HG02840 (cell line): ENCODE results near the gene SP110.

ENCODE experiments used
- ATAC-seq: cut with Tn5 transposase; IDR thresholded peaks from one replicate; pipeline ENCODE4 v1.9.1; 2021; ENCODE audit warnings: mild to moderate bottlenecking, moderate library complexity, moderate number of reproducible peaks; ENCODE audit not compliant: unreplicated experiment, low FRiP score

SP110 gene

DNA sequence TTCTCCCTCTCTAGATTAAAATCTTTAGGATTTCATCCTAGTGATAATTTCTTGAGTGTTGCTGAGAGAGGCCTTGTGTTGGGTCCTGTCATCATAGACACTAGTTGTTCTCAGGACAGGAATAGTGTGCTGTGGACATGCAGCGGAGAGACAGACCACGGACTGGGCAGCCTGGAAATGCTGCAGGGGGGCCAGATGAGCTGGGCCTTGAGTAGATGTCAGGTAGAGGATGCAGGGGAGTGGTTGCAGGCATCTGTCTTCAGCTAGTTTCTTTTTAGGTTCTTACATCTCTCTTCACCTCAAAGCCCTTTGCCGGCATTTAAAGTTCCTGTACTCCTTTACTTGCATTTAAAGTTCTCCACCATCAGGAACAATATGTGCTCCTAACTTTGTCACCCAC is 42.8 kb downstream of the SP110 start:
- no peak for ATAC-seq

DNA sequence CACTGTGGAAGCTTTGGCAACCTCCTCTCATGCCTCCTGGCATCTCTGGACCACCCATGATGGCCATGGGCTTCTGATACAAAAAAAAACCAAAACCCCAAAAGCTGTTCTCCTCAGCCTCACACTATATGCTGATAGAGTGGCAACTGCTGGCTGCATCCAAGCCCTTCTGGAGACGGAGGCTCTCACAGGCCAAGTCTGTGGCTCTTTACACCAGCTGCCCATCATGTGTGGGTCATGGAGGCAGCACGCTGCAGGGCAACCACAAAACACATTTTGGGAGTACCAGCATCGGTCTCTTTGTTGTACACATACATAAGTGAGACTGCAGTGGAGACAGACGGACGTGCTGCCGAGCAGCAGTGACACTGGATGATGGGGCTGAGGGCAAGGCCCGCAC is 45.3 kb downstream of the SP110 start:
- no peak for ATAC-seq

DNA sequence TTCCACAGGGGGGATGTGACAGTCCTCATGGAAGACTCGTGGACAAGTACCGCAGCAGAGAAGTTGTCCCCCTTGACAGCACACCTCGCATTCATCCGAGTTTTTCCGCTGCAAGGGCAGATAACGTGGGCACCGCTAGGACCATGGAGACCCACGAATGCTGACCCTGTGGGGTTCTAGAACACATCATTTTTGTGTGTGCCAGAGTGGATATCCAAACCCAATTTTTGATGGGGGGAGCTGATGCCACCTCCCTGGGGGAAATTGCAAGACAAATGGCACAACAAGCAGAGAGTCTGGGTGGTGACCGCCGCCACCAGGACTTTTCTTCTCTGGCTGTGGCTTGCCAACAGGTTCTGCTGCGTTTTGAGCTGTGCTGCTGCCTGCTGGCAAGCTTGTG is 46.9 kb downstream of the SP110 start:
- no peak for ATAC-seq

DNA sequence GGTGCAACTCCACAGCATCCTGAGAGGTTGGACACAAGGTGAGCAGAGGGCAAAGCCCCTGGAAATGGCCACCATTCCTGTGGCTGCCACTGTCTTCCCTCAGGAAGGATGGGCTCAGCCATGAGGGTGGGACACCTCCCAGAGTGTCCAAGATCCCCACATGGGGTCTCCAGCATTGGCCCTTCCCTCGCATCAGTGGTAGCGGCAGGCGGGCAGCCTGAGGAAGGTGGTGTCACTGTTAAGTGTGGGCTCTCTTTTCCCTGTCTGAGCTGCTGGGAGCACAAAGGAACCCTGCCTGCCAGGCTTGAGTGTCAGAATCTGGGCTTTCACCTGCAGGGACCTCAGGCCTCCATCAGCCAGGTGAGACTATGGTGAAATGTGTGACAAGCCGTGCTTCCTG is 47.6 kb downstream of the SP110 start:
- ATAC-seq = no peak

DNA sequence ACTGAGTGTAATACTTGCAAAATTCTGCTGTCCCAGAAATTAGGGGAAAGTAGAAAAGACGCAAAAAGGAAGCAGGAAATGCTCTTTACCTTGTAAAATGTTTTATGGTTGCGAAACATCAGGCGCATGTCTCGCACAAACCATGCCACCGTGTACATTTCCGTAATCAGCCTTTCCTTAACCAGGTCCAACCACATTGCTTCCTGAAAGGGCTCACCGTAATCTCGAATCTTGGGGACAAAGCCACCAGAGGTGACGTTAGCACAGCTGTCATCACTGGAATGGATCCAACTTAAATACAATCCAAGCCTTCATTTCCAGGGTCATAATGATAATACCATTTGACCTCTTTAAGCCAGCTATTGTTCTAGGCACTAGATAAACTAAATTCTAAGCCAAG is 49.3 kb downstream of the SP110 start:
- ATAC-seq = no peak

DNA sequence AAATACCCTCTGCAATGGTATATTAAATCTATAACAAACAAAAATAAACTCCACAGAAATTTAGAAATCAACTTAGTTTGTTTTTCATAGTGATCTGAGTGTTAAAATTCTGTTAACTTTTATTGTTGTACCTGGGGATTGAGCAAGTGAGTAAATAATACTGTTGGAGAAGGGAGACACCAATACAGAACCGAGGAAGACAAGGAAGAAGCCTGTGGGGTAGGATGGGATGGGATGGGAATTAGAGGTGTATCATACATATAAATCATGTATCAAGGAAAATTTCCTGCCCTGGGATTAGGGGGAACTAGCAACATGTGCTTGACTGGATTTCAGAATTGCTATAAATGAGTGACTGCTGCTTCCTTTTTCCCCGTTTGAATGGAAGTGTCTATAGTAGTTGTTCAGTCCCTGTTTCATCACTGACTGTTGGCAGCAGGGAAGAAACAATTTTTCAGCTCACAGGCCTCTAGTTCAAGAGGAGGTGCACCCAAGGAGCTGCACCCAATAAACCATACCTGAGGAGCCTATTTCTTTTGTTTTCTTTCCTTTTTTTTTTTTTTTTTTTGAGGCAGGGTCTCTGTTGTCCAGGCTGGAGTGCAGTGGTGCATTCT is 53.1 kb downstream of the SP110 start:
- ATAC-seq = no peak

DNA sequence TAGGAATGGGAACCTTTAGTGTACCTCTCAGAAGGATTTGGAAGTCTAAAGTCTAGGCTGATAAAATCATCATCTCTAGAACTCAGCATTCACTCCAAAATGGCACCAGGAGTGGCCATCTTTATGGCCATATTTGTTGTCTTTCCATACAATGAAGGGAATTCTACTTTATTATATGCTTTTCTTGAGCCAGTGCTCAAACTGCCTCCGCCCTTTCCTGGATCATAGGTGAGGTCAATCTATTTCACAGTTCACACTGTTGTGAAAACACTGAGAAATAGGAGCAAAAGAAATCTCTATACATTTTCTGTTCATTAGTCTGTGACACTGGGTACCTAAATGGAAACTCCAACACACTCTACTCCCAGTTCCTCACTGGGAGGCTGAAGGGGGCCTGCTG is 55.6 kb downstream of the SP110 start:
- ATAC-seq = no peak

DNA sequence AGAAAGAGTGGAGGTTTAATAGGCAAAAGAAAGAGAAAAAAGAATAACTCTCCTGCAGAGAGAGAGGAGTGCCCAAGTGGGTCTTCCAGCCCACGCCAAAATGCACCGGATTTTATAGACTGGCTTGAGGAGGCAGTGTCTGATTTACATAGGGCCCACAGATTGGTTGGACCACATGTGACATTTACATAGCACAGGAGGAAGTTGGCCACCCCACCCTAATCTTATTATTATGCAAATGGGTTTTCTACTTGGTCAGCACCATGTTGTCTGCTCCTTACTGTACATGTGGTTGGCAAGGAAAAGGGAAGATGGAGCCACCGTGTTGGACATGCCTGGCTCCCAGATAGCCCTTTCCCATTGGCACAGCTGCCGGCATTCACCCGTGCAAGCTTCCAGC is 56.8 kb downstream of the SP110 start:
- ATAC-seq = no peak

DNA sequence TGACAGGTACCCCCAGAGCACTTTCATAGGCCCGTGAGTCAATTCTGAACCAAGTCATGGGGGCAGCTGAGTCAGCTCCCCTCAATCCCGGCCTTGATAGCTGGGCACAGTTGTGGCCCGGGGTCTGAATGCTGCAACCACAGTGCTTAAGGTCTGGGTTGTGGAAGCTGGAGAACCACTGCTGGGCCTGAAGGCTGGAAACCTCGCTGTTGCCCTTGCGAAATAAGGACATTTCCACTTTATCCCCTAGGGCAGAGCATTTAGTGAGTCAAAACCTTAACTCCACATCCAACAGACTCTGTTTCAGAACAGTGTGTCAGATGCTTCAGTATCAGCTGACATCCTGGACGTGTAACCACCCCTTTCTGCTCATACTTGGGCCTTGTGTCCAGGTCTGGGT is 58.6 kb downstream of the SP110 start:
- ATAC-seq = no peak

DNA sequence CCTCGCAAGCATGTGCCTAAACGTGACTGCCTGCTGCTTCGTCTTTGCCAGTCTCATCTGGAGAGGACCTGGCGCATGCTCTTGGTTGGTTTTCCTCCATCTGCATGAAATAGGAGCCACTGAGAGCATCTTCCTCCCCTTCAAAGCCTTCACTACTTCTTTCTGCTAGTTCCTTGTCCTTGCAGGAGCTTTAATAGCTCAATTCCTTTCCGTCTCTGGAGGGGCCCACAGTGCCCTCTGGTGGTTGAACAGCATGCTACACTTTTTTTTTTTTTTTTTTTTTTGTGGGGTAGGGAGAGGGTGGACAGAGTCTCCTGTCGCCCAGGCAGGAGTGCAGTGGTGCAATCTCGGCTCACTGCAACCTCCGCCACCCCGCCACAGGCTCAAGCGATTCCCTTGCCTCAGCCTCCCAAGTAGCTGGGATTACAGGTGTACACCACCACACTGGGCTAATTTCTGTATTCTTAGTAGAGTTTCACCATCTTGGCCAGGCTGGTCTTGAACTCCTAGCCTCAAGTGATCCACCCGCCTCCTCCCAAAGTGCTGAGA is 59.6 kb downstream of the SP110 start:
- no peak for ATAC-seq

DNA sequence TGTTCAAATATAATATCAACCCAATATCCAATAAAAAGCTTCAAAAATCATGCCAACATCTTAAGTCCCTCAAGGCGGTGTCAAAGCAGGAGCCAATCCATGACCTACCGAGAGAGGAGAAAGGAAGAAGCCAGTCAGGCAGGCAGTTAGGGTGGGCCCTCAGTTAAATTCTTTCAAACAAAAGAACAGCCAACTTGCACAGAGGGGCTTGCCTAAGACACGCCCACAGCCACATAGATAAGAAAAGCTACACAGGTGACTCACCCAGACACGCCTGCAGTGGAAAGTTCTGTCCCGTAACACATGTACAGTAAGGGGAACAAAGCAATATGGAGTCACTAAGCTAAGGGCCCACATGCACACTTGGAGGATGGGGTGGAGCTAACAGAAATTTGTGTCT is 61.3 kb downstream of the SP110 start:
- ATAC-seq = no peak

DNA sequence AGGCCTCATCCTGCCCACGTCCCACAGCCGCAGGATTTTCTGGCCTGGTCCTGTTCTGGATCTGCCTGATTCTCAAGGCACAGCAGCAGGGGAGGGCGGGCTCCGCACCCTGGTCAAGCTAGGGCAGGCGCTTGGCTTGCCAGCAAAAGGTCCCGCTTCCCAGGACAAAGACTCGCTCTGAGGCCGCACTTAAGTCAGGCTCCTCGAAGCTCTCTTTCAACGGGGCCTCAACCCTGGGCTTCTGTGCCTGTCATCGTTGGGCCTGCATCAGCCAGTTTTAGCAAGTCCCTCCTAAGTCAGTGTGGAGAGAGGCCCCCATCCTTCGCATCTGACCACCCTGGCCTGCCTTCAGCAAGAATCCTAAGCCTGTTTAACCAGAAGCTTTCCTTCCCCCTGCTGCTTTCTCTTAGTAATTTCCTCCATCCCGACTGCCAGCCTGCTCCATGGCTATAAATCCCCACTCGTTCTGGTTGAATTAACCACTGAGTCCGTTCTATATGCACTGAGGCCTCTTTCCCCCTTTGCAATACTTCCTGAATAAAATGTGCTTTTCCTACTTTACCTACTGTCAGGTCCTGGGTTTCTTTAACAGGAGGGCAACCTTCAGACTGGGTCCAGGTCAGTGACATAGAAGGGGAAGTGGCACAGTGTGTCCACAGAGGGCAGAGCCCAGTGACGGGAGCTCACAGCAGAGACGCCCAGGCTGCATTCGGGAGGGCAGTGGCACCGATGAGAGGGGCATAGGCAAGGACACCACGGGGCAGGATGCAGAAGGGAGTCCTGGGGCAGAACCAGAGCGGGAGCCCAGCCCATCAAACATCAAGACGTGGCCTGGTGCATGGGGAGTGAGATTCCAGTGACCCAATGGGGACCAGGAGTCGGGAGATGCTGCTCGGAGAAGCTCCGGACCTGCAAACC is 62.7 kb downstream of the SP110 start:
- ATAC-seq = no peak

DNA sequence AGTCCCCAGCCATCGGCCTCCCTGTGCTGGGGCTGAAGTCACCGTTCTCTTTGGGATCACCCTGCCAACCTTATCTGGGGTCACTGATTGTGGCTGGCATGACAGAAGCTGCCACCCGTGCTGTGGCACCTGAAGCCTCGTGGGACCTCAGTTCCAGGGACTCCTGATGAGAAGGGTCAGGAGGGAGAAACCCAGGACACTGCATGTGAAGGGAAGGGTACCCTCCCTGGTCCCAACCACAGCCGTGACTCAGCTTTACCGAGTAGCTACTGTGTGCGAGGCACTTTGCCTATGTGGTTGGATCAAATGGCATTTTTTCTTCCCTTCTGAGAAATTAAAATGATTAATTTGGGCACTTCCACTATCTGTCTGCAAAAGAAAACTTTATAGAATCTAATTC is 64.4 kb downstream of the SP110 start:
- ATAC-seq = no peak

DNA sequence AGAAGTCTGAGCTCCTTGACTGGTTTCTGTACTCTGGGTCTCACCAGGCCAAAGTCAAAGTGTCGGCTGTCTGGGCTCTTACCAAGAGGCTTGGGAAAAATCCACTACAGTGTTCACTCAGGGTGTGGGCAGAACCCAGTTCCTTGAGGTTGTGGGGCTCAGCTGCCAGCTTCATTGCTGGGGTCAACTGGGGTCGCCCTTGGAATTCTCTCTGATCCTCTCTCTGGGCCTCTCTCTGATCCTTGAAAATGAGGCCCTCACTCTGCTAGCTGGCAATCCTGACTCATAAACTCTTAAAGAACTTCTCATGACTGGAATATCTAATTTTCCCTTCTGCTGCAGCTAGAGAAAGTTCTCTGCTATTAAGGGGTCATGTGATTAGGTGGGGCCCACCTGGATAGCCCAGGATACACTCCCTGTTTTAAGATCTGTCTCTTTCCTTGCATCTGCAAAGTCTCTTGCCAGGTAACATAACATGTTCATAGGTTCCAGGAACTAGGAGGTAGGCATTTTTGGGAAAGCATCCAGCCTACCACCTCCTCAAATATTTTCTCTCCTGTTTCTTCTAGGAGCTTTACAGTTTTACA is 66.3 kb downstream of the SP110 start:
- no peak for ATAC-seq

DNA sequence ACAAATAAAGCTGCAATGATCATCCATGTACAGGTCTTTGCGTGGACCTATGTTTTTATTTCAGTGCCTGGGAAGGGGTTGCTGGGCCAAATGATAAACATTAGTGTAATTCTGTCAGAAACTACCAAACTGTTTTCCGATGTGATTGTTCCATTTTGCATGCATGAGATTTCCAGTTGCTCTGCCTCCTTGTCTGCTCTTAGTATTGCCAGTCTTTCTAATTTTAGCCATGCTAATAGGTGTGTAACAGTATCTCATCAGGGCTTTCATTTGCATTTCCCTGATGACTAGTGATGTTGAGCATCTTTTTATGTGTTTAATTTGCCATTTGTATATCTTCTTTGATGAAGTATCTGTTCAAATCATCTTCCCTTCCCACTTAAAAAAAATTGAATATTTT is 67.5 kb downstream of the SP110 start:
- no peak for ATAC-seq

DNA sequence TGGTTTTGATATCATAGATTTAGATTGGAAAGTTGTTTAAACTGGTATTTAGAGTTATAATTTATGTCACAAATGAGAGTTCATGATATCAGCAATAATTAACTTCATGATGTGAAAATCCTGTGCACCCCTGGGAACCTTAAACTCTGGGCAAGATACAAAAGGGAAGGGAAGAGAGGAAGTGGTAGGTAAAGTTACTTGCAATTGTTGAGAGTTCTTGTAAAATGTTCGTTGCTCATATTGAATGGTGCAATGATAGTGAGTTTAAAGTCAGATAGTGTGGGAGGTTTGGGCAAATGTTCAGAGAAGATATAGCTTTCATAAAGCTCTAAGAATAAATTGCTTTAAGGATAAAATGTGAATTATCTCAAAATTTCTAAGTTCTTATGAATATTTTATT is 75.4 kb downstream of the SP110 start:
- ATAC-seq = no peak

DNA sequence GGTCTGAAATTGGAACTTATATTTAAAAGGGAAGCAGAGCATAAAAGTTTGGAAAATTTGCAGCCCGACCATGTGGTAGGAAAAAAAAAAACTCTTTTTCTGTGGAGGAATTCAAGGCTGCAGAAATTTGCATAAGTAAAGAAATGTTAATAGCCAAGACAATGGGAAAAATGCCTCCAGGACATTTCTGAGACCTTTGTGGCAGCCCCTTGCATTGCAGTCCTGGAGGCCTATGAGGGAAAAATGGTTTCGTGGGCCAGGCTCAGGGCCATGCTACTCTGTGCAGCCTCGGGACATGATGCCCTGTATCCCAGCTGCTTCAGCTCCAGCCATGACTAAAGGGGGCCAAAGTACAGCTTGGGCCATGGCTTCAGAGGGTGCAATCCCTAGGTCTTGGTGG is 79.1 kb downstream of the SP110 start:
- no peak for ATAC-seq

DNA sequence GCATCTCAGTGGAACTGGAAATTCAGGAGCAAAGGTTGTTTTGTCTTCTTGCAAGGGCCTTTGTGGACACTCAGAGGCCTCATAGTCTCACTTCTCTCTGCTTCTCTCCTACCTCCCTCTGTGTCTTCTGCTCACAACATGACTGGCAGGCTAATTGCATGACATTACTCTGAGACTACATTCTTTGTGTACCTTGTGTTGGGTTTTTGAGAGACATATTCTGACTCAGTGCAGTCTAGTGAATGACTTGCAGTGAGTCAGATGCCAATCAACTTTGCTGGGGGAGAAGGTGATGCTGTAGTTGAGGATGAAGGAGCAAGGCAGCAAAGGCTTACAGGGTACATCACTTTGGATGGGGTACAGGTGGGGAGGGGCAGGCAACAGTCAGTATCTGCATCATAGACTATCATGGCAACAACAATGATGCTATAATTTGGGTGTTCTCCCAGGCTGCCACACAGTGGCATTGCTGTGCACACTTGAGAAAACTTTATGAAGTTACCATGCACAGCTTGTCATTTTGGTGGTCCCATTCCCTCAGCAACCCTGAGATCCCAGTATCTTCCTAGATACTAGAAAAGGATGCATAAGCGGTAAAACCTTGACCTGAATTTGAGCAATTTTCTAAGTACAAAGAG is 81.8 kb downstream of the SP110 start:
- ATAC-seq = no peak

DNA sequence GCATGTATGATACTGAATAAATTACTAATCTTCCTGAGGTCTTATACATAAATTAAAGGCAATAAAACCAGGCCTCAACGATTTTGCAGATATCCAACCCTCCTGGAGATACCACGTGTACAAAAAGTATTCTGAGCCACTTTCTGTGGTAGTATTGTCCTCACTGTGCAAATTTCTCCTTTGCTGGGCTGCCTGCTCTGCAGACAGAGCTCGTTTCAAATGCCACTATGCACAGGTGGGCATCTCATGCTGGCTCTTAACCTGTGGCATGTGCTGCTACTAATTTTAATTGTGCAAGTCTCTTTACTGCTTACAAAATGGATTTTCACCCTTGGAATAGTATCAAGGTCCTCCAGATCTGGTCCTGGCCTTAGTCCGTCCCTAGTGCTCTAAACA is 84.7 kb downstream of the SP110 start:
- no peak for ATAC-seq

DNA sequence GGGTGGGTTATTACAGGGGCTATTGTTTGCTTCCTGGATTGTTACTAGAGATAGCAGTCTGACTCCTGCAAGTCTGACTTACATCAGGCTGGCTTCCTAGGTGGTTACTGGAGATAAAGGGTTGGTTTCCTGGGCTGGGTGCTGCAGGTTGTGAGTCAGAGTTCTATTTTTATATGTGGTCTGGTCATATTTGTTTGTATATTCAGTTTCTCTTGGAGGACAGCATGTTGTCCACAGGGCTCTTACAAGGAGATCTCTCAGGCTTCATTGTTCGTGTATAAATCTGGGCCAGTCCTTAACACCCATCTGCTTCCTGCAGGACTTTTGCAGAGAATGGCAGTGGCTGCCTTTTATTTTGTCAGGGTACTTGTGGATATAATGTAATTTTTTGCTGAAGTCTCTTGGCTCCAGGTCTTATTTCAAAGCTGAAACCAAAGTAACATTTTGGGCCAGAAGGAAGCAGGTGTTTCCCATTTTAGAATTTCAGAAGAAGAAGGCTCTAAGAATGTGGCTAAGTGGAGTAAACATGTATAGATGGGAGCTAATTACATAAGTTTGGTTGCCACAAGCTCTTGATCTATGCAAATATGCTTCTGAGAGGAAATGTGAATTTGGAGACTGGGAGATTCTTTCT is 85.2 kb downstream of the SP110 start:
- no peak for ATAC-seq

DNA sequence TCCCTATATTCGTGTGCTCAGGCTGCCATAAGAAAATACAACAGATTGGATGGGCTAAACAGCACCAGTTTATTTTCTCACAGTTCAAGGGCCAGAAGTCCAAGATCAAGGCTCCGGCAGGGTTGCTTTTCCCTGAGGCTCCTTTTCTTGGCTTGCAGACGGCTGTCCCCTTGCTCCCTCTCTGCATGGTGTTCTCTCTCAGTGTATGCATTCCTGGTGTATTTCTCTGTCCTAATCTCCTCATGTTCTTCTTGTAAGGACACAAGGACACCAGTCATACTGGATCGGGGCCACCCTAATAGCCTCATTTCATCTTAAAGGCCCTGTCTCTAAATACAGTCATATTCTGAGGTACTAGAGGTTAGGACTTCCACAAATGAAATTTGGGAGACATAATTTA is 88.4 kb downstream of the SP110 start:
- ATAC-seq = no peak
